HG03108 (cell line): Measurements from ENCODE around the gene PITX1.

Experiments
- ATAC-seq: cut with Tn5 transposase; IDR thresholded peaks from one replicate; pipeline ENCODE4 v1.9.1; 2021; ENCODE audit warnings: moderate library complexity; ENCODE audit not compliant: unreplicated experiment

PITX1 gene

DNA sequence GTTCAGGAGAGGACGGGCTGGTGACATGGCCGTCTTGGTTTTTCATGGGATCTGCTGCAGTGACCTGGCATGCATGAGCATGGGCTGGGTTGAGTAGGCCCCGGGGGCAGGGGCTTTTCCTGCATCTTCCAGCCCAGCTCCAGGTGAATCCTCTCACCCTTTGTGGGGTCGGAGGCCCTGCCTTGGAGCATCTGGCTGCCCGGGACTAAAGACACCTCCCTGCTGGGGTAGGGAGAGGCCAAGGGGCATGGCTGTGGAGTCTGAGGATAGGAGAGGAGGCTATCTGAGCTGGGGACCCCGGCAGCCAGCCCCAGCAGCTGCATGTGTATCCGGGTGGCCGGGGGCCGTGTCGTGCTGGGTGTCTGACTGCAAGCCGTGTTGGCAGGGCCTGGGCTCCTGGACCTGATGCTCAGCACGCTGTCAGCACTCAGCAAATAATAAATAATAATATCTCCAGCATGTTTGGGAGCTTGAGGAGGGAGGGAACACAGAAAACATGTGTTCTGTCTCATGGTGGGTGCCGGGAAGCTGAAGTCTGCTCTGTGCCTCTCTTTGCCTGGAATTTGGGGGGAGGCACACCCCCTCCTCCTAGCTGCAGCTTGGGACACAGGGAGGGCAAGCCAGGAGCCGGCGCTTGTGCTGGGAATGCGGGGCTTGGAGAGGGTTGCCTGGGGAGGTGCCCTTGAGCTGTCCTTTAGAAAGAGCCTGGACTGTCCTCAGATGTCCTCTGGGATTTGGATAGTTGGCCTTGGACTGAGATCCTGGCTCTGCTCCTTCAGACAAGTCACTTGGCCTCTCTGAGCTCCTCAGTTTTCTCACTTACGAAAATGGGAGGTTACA, 28.4 kb upstream of the PITX1 start:
- no peak for ATAC-seq

GRCh38 chr5:135061001-135061400, 27.0 kb upstream of the PITX1 start:
- no peak for ATAC-seq

- no peak for ATAC-seq
Measured at GRCh38 chr5:135060021-135060420, 26.0 kb upstream of the PITX1 start.

GRCh38 chr5:135059000-135059923, 25.2 kb upstream of the PITX1 start:
- ATAC-seq: no peak

GRCh38 chr5:135058331-135058732, 24.3 kb upstream of the PITX1 start:
- ATAC-seq: no peak

GRCh38 chr5:135057233-135057632, 23.2 kb upstream of the PITX1 start:
- no peak for ATAC-seq

GRCh38 chr5:135056316-135057030, 22.4 kb upstream of the PITX1 start:
- ATAC-seq: no peak

- no peak for ATAC-seq
Measured at GRCh38 chr5:135055396-135055795, 21.4 kb upstream of the PITX1 start.

DNA sequence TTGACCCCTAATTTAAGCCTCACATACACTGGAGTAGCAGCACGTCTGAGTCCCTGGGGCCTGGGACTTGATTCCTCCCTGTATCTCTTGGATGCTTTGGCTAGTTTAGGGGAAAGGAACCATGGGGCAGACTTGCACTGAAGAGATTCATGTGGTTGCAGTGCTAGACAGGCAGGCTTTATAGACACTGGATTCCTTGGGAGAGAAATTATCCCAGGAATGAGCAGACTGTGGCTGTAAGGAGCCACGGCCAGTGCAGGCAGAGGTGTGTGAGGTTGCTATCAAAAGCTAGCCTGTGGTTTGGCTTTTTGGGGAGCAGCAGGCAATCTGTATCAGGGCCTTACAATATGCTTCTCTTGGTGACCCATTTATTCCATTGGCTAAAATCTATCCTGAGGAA, 20.5 kb upstream of the PITX1 start:
- ATAC-seq: no peak

DNA sequence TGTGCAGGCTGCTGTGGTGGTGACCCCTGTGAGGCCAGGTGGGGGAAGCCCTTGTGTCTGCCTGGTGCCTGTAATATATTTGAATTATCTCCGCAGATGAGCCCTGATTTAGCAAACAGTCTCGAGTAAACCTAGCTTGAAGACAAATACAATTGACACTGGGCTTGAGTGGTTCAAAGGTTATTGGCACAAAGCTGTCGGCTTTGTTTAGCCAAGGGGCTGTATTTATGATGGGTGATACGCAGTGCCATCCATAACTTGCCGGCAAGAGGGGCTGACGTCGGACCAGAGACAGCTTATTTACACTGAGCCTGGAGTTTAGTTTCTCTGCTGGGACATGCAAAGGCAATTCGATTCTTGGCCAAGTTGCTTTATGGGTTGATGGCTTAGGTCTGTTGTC, 20.0 kb upstream of the PITX1 start:
- ATAC-seq: no peak

DNA sequence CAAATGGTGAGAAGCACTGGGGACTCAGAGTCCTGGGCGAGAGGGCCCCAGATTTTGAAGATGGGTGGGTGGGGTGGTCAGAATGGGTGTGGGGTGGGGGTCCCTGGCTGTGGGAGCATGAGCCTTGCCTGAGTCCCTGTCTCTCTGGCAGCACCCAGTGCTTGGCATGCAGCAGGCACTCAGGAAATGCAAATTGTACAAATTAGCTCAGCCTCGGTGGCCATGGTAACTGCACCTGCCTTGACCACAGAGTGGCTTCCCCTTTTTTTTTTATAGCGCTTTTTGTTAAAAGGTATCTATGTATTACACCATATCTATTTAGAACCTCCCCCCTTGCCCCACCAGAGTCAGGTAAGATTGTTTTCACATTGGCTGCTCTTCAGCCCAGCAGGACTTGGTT, 19.2 kb upstream of the PITX1 start:
- peak; percentile 98 for ATAC-seq

DNA sequence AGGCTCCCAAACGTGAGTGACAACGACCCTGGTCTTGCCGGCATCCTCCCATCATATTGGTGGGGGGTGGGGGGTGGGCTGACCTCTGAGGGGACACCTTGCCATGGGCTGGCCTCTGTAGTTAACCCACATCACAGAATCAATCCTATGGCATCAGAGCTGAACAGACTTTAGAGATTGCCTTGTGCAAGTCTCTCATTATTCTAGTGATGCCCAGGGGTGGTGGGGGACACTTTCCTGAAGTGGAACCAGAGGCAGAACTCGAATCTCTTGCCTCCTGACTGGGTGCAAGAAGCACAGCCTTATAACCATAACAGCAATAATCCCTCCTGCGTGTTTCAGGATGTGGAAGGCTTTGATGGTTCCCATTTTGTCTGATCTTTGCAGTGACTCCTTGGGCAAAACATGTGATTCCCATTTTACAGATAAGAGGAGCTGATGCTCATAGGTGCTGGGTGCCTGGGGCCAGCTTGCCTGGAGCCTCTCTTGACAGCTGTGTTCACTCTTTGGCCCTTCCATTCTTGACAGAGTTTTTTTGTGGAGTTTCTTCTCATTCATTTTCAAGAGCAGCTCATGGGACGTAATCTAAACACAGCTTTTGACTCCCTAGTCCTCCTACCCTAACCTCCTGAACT, 18.6 kb upstream of the PITX1 start:
- no peak for ATAC-seq

DNA sequence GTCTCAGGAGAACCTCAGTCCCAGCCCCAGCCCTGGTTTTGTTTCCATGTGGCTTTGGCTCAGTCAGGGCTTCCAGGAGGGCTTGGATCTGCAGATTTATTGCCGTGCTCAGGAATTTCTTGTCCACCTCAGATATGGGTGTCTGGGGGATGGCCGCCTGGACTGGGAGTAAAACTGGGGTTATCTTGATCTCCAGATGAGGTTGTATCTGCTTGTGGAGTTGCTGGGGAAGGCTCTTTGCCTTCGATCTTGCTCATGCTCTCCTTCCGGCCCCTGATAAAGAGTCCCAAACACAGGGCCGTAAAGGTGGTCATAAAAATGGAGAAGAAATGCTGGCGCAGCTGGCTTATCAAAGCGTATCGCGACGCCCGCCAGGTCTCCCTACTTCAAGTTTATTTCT, 17.8 kb upstream of the PITX1 start:
- ATAC-seq: no peak

- ATAC-seq: no peak
Measured at GRCh38 chr5:135051399-135051798, 17.4 kb upstream of the PITX1 start.

DNA sequence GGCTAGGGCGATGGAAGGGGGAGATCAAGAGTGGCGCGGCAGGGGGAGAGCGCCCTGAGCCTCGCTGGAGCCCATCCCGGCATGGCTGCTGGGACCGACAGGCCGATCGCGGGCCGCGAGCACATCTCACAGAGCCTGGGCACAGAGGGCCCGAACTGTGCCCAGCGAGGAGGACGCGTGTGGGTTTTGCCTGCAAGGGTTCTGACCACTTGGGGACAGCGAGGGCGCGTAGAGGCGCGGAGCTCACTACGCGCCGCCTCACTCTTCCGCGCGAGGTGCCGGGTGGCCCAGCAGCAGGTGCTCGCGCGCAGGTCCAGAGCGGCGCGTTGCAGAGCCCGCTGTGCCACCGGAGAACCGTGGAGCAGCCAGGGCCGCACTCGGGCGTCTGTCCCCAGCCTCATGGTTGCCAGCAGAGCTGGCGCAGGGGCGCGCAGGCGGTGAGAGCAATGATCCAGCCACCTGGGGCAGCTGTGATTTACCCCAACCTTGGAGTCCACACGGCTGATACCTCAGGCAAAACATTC, 16.3 kb upstream of the PITX1 start:
- ATAC-seq: no peak

DNA sequence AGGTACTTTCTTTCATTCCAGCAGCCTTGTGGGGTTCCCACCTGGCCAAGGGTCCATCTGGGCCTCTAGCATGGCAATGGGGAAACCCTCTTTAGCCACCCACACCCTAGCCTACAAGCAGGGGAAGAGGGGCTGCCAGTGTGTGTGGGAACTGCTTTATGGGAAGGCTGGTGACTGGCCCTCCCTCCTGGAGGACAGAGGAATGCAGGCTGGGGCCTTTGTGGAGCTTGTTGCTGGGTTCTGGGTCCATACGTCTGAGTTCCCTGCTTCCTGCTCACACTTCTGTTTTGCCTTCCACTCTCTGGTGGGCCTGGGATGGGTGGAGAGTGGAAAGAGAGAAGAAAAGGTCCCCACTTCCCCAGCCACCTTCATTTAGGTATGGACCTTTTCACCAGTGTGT, 14.9 kb upstream of the PITX1 start:
- ATAC-seq: no peak

DNA sequence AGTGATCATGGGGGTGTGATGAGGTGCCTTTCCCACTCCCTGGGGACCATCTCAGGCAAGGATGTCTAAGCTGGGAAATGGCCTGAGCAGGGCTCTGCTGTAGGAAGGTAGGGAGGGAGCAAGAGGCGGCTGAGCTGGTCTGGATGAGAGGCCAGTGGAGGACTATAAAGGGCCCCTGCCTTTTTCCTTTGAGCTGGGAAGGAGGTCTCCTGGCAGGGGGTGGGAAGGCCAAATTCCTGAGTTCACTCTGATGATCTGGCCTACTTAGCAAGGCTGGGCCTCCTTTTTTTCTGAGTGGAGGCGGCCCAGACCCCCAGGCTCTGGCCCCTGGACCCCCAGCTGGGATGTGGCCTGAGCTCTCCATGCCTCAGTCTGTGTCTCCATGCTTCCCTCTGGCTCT, 14.3 kb upstream of the PITX1 start:
- no peak for ATAC-seq

- ATAC-seq: no peak
Measured at GRCh38 chr5:135047347-135047695, 13.3 kb upstream of the PITX1 start.

DNA sequence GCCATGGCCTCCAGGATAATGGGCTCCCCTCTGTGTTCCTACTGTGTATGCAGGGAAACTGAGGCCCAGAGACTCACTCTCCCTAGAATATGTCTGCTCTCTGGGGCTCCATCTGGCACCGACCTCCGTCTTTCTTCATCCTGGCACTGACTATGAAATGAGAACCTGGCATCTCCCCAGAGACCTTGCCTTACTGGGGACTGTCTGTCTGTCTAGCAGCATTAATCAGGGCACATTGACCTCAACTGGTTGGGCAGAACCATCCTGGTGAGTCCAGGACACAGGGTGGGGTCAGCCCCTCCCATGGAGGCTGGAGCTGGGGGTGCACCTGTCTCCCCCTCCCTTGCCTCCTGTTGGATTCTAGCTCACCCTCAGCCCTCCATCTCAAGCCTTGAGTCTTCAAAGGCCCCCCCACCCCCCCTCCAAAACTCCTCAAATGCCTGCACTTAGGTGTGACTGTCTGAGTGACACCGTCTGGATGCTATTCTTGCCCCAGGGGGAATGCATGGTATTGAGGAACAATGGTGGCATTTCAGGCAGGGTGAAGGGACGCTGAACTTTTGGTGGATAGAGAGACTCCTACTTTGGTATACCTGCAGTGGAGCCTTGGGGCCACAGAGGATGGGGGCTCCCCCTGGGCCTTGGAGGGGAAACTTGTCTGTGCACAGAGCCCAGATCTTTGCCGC, 12.8 kb upstream of the PITX1 start:
- ATAC-seq: no peak

DNA sequence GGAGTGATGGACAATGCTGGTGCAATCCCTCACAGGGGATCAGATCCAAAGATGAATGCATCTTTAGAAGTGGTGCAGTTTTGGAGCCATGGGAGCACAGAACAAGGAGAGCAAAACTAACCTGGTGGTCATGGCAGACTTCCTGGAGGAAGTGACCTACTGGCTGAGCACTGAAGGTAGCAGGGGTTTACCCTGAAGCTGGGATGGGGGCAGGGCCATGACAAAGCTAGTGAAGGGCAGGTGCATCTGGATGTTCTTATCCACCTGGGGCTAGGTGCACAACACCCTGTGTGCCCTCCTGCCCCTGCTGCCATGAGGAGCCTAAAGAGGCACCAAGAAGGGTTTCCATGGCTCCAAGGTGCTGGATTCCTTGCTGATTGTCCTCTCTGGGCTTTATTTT, 11.5 kb upstream of the PITX1 start:
- no peak for ATAC-seq
